ENCODE measurements around the gene ASL.

The ASL gene

DNA sequence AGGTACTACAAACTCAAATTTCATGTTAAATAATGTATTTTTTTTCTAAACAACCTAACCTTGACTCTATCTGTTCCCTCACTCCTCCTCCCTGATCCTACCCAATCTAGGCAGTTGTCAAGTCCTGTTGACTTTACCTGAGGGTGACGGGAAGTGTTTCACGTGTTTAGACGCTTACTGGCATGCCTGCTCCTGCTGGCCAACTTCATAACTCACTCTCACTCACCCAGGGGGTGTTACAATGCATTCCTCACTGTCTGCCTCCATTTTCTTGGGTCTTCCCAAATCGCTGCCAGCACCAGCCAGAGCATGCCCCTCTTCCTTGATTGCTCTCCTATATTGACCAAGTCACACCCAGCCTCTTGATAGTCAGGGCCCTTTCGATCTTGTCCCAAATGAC, 67.4 kb downstream of the ASL start:
- Histone ChIP-seq H3K27me3 (replicated peaks; ENCODE audit: control insufficient read depth, insufficient read depth, low read length) (no peaks in the 10 kb centered on the region), H3K4me3 (replicated peaks; ENCODE audit: low read depth, low read length) (no peak overlapping the region), H3K36me3 (ENCODE audit: control insufficient read depth, insufficient read depth, low read length) (peaks cover 15% of the 10 kb centered on the region)
- TF ChIP-seq, protein P1, sequence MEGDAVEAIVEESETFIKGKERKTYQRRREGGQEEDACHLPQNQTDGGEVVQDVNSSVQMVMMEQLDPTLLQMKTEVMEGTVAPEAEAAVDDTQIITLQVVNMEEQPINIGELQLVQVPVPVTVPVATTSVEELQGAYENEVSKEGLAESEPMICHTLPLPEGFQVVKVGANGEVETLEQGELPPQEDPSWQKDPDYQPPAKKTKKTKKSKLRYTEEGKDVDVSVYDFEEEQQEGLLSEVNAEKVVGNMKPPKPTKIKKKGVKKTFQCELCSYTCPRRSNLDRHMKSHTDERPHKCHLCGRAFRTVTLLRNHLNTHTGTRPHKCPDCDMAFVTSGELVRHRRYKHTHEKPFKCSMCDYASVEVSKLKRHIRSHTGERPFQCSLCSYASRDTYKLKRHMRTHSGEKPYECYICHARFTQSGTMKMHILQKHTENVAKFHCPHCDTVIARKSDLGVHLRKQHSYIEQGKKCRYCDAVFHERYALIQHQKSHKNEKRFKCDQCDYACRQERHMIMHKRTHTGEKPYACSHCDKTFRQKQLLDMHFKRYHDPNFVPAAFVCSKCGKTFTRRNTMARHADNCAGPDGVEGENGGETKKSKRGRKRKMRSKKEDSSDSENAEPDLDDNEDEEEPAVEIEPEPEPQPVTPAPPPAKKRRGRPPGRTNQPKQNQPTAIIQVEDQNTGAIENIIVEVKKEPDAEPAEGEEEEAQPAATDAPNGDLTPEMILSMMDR (IDR thresholded peaks at IDR 0.05; ENCODE audit: insufficient read depth, low read length, poor library complexity, severe bottlenecking) = no peak
- no peak for DNase-seq (ENCODE audit: extremely low read depth, insufficient read length)
